ENCODE results near the gene TTYH2.
"Not testable (repeated sequence)": the region's sequence is repeated elsewhere in the genome, so short reads cannot be mapped to it uniquely, and the experiment has no call there.

The TTYH2 gene

GRCh38 chr17:74262601-74263000 lies 49.2 kb downstream of the TTYH2 start:
- no peak for DNase-seq (ENCODE audit: low read depth in 3 of 3)

GRCh38 chr17:74267054-74267453 lies 53.7 kb downstream of the TTYH2 start:
- DNase-seq (ENCODE audit: low read depth in 3 of 3) = not testable (repeated sequence)

GRCh38 chr17:74267579-74267978 lies 54.2 kb downstream of the TTYH2 start:
- DNase-seq (ENCODE audit: low read depth in 3 of 3) = no peak

GRCh38 chr17:74267987-74268499 lies 54.7 kb downstream of the TTYH2 start:
- no peak for DNase-seq (ENCODE audit: low read depth in 3 of 3)

GRCh38 chr17:74268558-74268957 lies 55.2 kb downstream of the TTYH2 start:
- DNase-seq (ENCODE audit: low read depth in 3 of 3) = no peak

GRCh38 chr17:74270333-74270732 lies 57.0 kb downstream of the TTYH2 start:
- no peak for DNase-seq (ENCODE audit: low read depth in 3 of 3)

- DNase-seq (ENCODE audit: low read depth in 3 of 3) = no peak
These were observed 57.9 kb downstream of the TTYH2 start for GRCh38 chr17:74271281-74271680.

- no peak for DNase-seq (ENCODE audit: low read depth in 3 of 3)
These were observed 58.7 kb downstream of the TTYH2 start for GRCh38 chr17:74271901-74272561.

GRCh38 chr17:74272731-74273201 lies 59.4 kb downstream of the TTYH2 start:
- DNase-seq (ENCODE audit: low read depth in 3 of 3) = no peak

- DNase-seq (ENCODE audit: low read depth in 3 of 3) = no peak
These were observed 60.8 kb downstream of the TTYH2 start, which contains the start of gene DNAI2 for GRCh38 chr17:74274060-74274708. DNAI2 (plus strand) TSS chr17:74274234; CDS start chr17:74281818, 7,584 bp downstream.

- no peak for DNase-seq (ENCODE audit: low read depth in 3 of 3)
These were observed 61.5 kb downstream of the TTYH2 start for GRCh38 chr17:74274709-74275340.

- no peak for DNase-seq (ENCODE audit: low read depth in 3 of 3)
These were observed 62.7 kb downstream of the TTYH2 start for GRCh38 chr17:74276051-74276476.

- no peak for DNase-seq (ENCODE audit: low read depth in 3 of 3)
These were observed 63.2 kb downstream of the TTYH2 start for GRCh38 chr17:74276541-74277009.

GRCh38 chr17:74277935-74278334 lies 64.6 kb downstream of the TTYH2 start:
- no peak for DNase-seq (ENCODE audit: low read depth in 3 of 3)

GRCh38 chr17:74279617-74280016 lies 66.2 kb downstream of the TTYH2 start:
- not testable (repeated sequence) for DNase-seq (ENCODE audit: low read depth in 3 of 3)

- peak in 2 of 3 donors; percentile 47 to 52 for DNase-seq (ENCODE audit: low read depth in 3 of 3)
These were observed 66.7 kb downstream of the TTYH2 start for GRCh38 chr17:74280093-74280513.

GRCh38 chr17:74281799-74282198 lies 68.4 kb downstream of the TTYH2 start:
- no peak for DNase-seq (ENCODE audit: low read depth in 3 of 3)

- not testable (repeated sequence) for DNase-seq (ENCODE audit: low read depth in 3 of 3)
These were observed 68.9 kb downstream of the TTYH2 start for GRCh38 chr17:74282274-74282586.

- DNase-seq (ENCODE audit: low read depth in 3 of 3) = peak; percentile 31 to 66 (median 53)
These were observed 69.4 kb downstream of the TTYH2 start for GRCh38 chr17:74282587-74283370.

- no peak for DNase-seq (ENCODE audit: low read depth in 3 of 3)
These were observed 70.0 kb downstream of the TTYH2 start for GRCh38 chr17:74283371-74283673.

GRCh38 chr17:74287031-74287602 lies 73.7 kb downstream of the TTYH2 start:
- no peak for DNase-seq (ENCODE audit: low read depth in 3 of 3)

Measured in stimulated activated CD4-positive, alpha-beta T cell treated with anti-CD3 and anti-CD28 coated beads, TNF-alpha, amount 100 ng/mL, for 48 hours (primary cell).